Esophagus muscularis mucosa (tissue), 4 donors: ENCODE results near the gene NTM.

Source experiments
- EP300 ChIP-seq: sonication (generic); formaldehyde crosslinking; IDR thresholded peaks from one replicate; pipeline ENCODE4 v1.6.1; 2017; ENCODE audit warnings: antibody characterized with exemption
- POLR2A ChIP-seq: fragments of 450-650 bp; IDR thresholded peaks from one replicate; pipeline ENCODE4 v1.6.1; 2017; ENCODE audit warnings: antibody characterized with exemption, moderate library complexity, mild to moderate bottlenecking, low read depth
- TF ChIP-seq, protein P1 (sequence below), 3 experiments: fragments of 200-600 bp in 2 of 3; fragments of 450-650 bp in 1 of 3; sonication (generic) in 2 of 3; IDR thresholded peaks; one replicate each; pipeline ENCODE4 v1.5.1; 2017 to 2019; ENCODE audit warnings: antibody characterized with exemption in 3 of 3, mild to moderate bottlenecking in 2 of 3, moderate library complexity in 1 of 3

GRCh38 chr11:131683666-131684065, 313.3 kb downstream of the NTM start:
- TF ChIP-seq, protein P1, sequence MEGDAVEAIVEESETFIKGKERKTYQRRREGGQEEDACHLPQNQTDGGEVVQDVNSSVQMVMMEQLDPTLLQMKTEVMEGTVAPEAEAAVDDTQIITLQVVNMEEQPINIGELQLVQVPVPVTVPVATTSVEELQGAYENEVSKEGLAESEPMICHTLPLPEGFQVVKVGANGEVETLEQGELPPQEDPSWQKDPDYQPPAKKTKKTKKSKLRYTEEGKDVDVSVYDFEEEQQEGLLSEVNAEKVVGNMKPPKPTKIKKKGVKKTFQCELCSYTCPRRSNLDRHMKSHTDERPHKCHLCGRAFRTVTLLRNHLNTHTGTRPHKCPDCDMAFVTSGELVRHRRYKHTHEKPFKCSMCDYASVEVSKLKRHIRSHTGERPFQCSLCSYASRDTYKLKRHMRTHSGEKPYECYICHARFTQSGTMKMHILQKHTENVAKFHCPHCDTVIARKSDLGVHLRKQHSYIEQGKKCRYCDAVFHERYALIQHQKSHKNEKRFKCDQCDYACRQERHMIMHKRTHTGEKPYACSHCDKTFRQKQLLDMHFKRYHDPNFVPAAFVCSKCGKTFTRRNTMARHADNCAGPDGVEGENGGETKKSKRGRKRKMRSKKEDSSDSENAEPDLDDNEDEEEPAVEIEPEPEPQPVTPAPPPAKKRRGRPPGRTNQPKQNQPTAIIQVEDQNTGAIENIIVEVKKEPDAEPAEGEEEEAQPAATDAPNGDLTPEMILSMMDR (IDR thresholded peaks at IDR 0.05), result no peak
- TF ChIP-seq EP300 (no peak), POLR2A (no peak)
